Endothelial cell of umbilical vein (primary cell): ENCODE results near the gene TMEM51. TPM values are rescaled to one million over a fixed set of nuclear protein-coding genes. Genes with fewer than 3 reads are reported as not detected.

Source experiments
- BruUV-seq: library from RNA; stranded (reverse); fragments of 400-500 nt; replicated peaks from 2 replicates; lab custom pipeline; 2021; lab: Mats Ljungman, UMichigan
- CTCF ChIA-PET: fragments of 300-600, 350-600 bp; sonication (Branson Sonifier 250); formaldehyde crosslinking; loops from one replicate; lab custom pipeline; 2021; ENCODE audit warnings: antibody characterized with exemption, inconsistent platforms; lab: Charles Lee
- POLR2A ChIA-PET: fragments of 300-600, 350-600 bp; sonication (Branson Sonifier 250); formaldehyde crosslinking; loops from one replicate; lab custom pipeline; 2021; ENCODE audit warnings: antibody characterized with exemption, inconsistent platforms; lab: Charles Lee
- DNase-seq: peaks from one replicate; pipeline ENCODE4 v3.0.0-alpha.2; 2011; ENCODE audit warnings: low read depth, low spot score
- FAIRE-seq: peaks from 2 replicates; lab custom pipeline; 2011; peaks lifted over from hg19 to GRCh38; lab: Jason Lieb, UNC
- H2AFZ ChIP-seq: 2 replicates; pipeline ENCODE4 v1.6.0; 2012; ENCODE audit warnings: low read depth, low read length, control low read depth, inconsistent platforms
- H3K27ac ChIP-seq: 2 replicates; pipeline ENCODE4 v1.5.1; 2011; ENCODE audit warnings: low read depth, mild to moderate bottlenecking, control low read depth, low read length, moderate library complexity; ENCODE audit not compliant: insufficient read depth
- H3K27me3 ChIP-seq, 2 experiments: 2 replicates each; pipeline versions ENCODE4 v1.6.0 to v1.6.1; 2011; ENCODE audit warnings: low read length in 2 of 2, mixed read lengths in 1 of 2; ENCODE audit not compliant: control insufficient read depth in 2 of 2, insufficient read depth in 2 of 2
- H3K36me3 ChIP-seq, 2 experiments: 2 replicates in 1 of 2; 3 replicates in 1 of 2; pipeline ENCODE4 v1.5.1; 2011; ENCODE audit warnings: low read length in 2 of 2, mild to moderate bottlenecking in 1 of 2, moderate library complexity in 1 of 2; ENCODE audit not compliant: control insufficient read depth in 2 of 2, insufficient read depth in 2 of 2; ENCODE audit errors: extremely low read depth in 1 of 2
- H3K4me1 ChIP-seq: 3 replicates; pipeline ENCODE4 v1.5.1; 2011; ENCODE audit warnings: mild to moderate bottlenecking, low read length; ENCODE audit not compliant: control insufficient read depth, insufficient read depth; ENCODE audit errors: extremely low read depth
- H3K4me2 ChIP-seq: 2 replicates; pipeline ENCODE4 v1.6.1; 2011; ENCODE audit warnings: low read length, control low read depth, mixed read lengths; ENCODE audit not compliant: insufficient read depth
- H3K4me3 ChIP-seq, 3 experiments: fragments of 200-600 bp in 1 of 3; sonication (generic), shearing (Covaris generic) in 1 of 3; replicated peaks in 1 of 3; 2 replicates each; pipeline ENCODE4 v1.5.1; 2011 to 2016; ENCODE audit warnings: control low read depth in 3 of 3, low read length in 3 of 3, mild to moderate bottlenecking in 2 of 3, inconsistent platforms in 1 of 3, low read depth in 1 of 3, moderate library complexity in 1 of 3; ENCODE audit not compliant: insufficient read depth in 1 of 3
- H3K79me2 ChIP-seq: 2 replicates; pipeline ENCODE4 v1.6.0; 2012; ENCODE audit warnings: low read length, inconsistent platforms; ENCODE audit not compliant: control insufficient read depth, insufficient read depth
- H3K9ac ChIP-seq: replicated peaks from 2 replicates; pipeline ENCODE3; 2011; ENCODE audit warnings: low read length, control low read depth; ENCODE audit not compliant: insufficient read depth; ENCODE audit errors: extremely low read depth
- H3K9me1 ChIP-seq: replicated peaks from 3 replicates; pipeline ENCODE4 v1.6.0; 2011; ENCODE audit warnings: mild to moderate bottlenecking, low read length; ENCODE audit not compliant: control insufficient read depth, insufficient read depth; ENCODE audit errors: extremely low read depth
- H3K9me3 ChIP-seq: replicated peaks from 2 replicates; pipeline ENCODE4 v1.5.1; 2012; ENCODE audit warnings: low read length, inconsistent platforms; ENCODE audit not compliant: control insufficient read depth, insufficient read depth
- H4K20me1 ChIP-seq: replicated peaks from 2 replicates; pipeline ENCODE3; 2011; ENCODE audit warnings: mild to moderate bottlenecking, low read length; ENCODE audit not compliant: control insufficient read depth, insufficient read depth; ENCODE audit errors: extremely low read depth
- CTCF ChIP-seq, 2 donors: IDR thresholded peaks; 1 replicate in 1 of 2; 2 replicates in 1 of 2; pipeline ENCODE4 v1.5.1; 2011; ENCODE audit warnings: low read length in 2 of 2, mild to moderate bottlenecking in 2 of 2, moderate library complexity in 2 of 2, control low read depth in 1 of 2, inconsistent platforms in 1 of 2, low read depth in 1 of 2; ENCODE audit not compliant: insufficient read depth in 1 of 2; ENCODE audit errors: extremely low read depth in 1 of 2
- EZH2 ChIP-seq: IDR thresholded peaks from 2 replicates; pipeline ENCODE4 v1.6.1; 2012; ENCODE audit warnings: borderline replicate concordance, low read depth, mild to moderate bottlenecking, moderate library complexity, low read length, inconsistent platforms; ENCODE audit not compliant: severe bottlenecking
- FOS ChIP-seq: IDR thresholded peaks from 2 replicates; pipeline ENCODE4 v1.6.1; 2011; ENCODE audit warnings: mild to moderate bottlenecking, low read length, moderate library complexity, borderline replicate concordance; ENCODE audit not compliant: insufficient read depth
- GATA2 ChIP-seq: IDR thresholded peaks from 2 replicates; pipeline ENCODE4 v1.7.0; 2011; ENCODE audit warnings: low read depth, mild to moderate bottlenecking, moderate library complexity, mixed read lengths, low read length; ENCODE audit not compliant: insufficient read length, insufficient read depth
- JUN ChIP-seq: IDR thresholded peaks from 2 replicates; pipeline ENCODE4 v1.6.1; 2011; ENCODE audit warnings: borderline replicate concordance, low read depth; ENCODE audit not compliant: insufficient read length, insufficient read depth
- MAX ChIP-seq: IDR thresholded peaks from 2 replicates; pipeline ENCODE4 v1.6.1; 2011; ENCODE audit not compliant: insufficient read depth, insufficient read length
- MYC ChIP-seq: IDR thresholded peaks from one replicate; pipeline ENCODE4 v1.6.1; 2011; ENCODE audit warnings: mild to moderate bottlenecking, low read depth, low read length
- POLR2A ChIP-seq: IDR thresholded peaks from 2 replicates; pipeline ENCODE4 v1.6.1; 2012; ENCODE audit warnings: low read depth, mild to moderate bottlenecking, control low read depth, low read length
- POLR2AphosphoS5 ChIP-seq: IDR thresholded peaks from 2 replicates; pipeline ENCODE4 v1.6.1; 2012; ENCODE audit warnings: low read depth, mild to moderate bottlenecking, control low read depth, low read length, moderate library complexity; ENCODE audit not compliant: insufficient read depth
- dilution Hi-C: fragments of 300-500 bp; cut with MboI; formaldehyde crosslinking; loops from one replicate; pipeline ENCODE4 v1.15.0; 2019; ENCODE audit warnings: low sequenced_read_pairs; ENCODE audit not compliant: extremely low pct_ligation_motif_present
- intact Hi-C: fragments of 100-400 bp; cut with micrococcal nuclease; formaldehyde crosslinking; loops from one replicate; pipeline ENCODE4 v1.10.0; 2022
- polyA plus RNA-seq, 4 experiments: library from polyadenylated mRNA; depleted of rRNA in 3 of 4; stranded (reverse) in 3 of 4; unstranded in 1 of 4; fragments of >200 nt; gene quantifications; 2 replicates each; pipeline versions ENCODE4 v1.2.1 to v1.2.3, GENCODE V29; 2011 to 2012; ENCODE audit warnings: missing spikeins in 1 of 4
- total RNA-seq: library from RNA; stranded (reverse); gene quantifications from 2 replicates; pipeline ENCODE4 v1.2.3, GENCODE V29; 2021

The TMEM51 gene
- total and polyA plus RNA-seq, 2 donors (not counting 3 experiments of a cell fraction or from before 2014, with no cell fraction given) = 13.7 to 13.9 TPM

DNA sequence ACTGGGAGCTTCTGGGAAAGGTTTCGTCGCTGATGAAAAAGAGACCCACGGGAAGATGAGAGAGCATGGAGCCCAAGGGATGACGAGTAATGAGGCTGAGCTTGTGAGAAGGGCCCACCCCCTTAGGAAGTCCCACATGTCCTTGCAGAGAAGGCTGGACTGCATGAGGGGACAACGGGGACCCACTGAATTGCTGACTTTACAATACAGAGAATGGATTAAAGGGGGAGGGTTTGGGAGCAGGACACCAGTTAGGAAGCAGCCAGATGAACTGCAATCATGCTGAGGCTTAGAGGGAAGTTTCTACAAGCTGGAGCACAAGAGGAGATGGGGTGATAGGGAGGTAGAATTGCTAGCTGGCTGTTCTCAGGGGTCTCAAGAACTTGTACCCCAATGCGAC, 5.5 kb upstream of the TMEM51 start:
- no peaks in the 10 kb centered on the region for H3K79me2 ChIP-seq
- H3K36me3 ChIP-seq = no peaks in the 10 kb centered on the region
- H2AFZ ChIP-seq = no peak overlapping the region
- intact Hi-C loops = no loop called here
- CTCF ChIA-PET = interaction anchor here (1.1 to 7.2 kb wide), 2 partner anchors 20 to 124 kb away, joined by 4 to 77 read pairs; no protein-coding TSS in a partner anchor
- H3K9me3 ChIP-seq = no peaks in the 10 kb centered on the region
- POLR2A ChIA-PET = no interaction called here
- H3K4me3 ChIP-seq = no peak overlapping the region
- no peak overlapping the region for H3K4me2 ChIP-seq
- no peak for TF ChIP-seq CTCF (IDR thresholded peaks at IDR 0.05; ENCODE audit: extremely low read depth in 1 of 2, insufficient read depth in 1 of 2, low read depth in 1 of 2, low read length in 2 of 2)
- TF ChIP-seq MAX = no peak
- no peak for TF ChIP-seq POLR2AphosphoS5
- no peak for TF ChIP-seq POLR2A
- TF ChIP-seq GATA2 = no peak
- no peak for TF ChIP-seq JUN
- TF ChIP-seq FOS = no peak
- TF ChIP-seq EZH2 = no peak
- no peak for TF ChIP-seq MYC
- no TSS peak for BruUV-seq
- H3K27me3 ChIP-seq = peaks cover 9 to 14% of the 10 kb centered on the region in 2 experiments
- no peak overlapping the region for H3K27ac ChIP-seq
- H4K20me1 ChIP-seq = no peaks in the 10 kb centered on the region
- peaks cover 4% of the 10 kb centered on the region for H3K4me1 ChIP-seq
- no peaks in the 10 kb centered on the region for H3K9me1 ChIP-seq
- DNase-seq (no peak), FAIRE-seq (no peak)
- no peak overlapping the region for H3K9ac ChIP-seq
- dilution Hi-C loops = no loop called here
